CD4-positive, alpha-beta T cell (primary cell): ENCODE data around the gene USH1C. TPM values are rescaled to one million over a fixed set of nuclear protein-coding genes. Genes with fewer than 3 reads are reported as not detected.

ENCODE experiments used
- ATAC-seq: fragments of 200-7000 bp; cut with Tn5 transposase; one replicate; pipeline ENCODE4 v1.10.0; 2022; ENCODE audit warnings: mild to moderate bottlenecking; ENCODE audit not compliant: poor library complexity
- CTCF ChIA-PET: fragments of 350-600 bp; sonication (Branson Sonifier 250); formaldehyde crosslinking; loops from one replicate; lab custom pipeline; 2021; ENCODE audit warnings: antibody characterized with exemption, inconsistent platforms; lab: Charles Lee
- POLR2A ChIA-PET: fragments of 350-600 bp; sonication (Branson Sonifier 250); formaldehyde crosslinking; loops from one replicate; lab custom pipeline; 2021; ENCODE audit warnings: antibody characterized with exemption, inconsistent platforms; lab: Charles Lee
- DNase-seq, 14 experiments: peaks; one replicate each; pipeline ENCODE4 v3.0.0-alpha.2; 2013 to 2020; ENCODE audit warnings: mixed read lengths in 2 of 14
- H3K27ac ChIP-seq, 2 donors: one replicate each; pipeline versions ENCODE4 v1.5.1 to v1.7.0; 2013; ENCODE audit warnings: low read length in 2 of 2, low read depth in 1 of 2, mild to moderate bottlenecking in 1 of 2
- H3K27me3 ChIP-seq, 2 experiments: 1 replicate in 1 of 2; 2 replicates in 1 of 2; pipeline versions ENCODE4 v1.6.1 to v1.7.0; 2013; ENCODE audit warnings: low read length in 2 of 2, control low read depth in 1 of 2, mild to moderate bottlenecking in 1 of 2, moderate library complexity in 1 of 2; ENCODE audit not compliant: insufficient read depth in 2 of 2, control insufficient read depth in 1 of 2
- H3K36me3 ChIP-seq: one replicate; pipeline ENCODE4 v1.6.1; 2013; ENCODE audit warnings: low read length, control low read depth; ENCODE audit not compliant: insufficient read depth
- H3K4me1 ChIP-seq: one replicate; pipeline ENCODE4 v1.6.1; 2013; ENCODE audit warnings: low read length, control low read depth; ENCODE audit not compliant: insufficient read depth
- H3K4me3 ChIP-seq: one replicate; pipeline ENCODE4 v1.5.1; 2013; ENCODE audit warnings: mild to moderate bottlenecking, low read length, moderate library complexity
- H3K9me3 ChIP-seq, 2 experiments: 1 replicate in 1 of 2; 2 replicates in 1 of 2; pipeline versions ENCODE4 v1.6.1 to v1.7.0; 2013; ENCODE audit warnings: low read length in 2 of 2, mild to moderate bottlenecking in 2 of 2, control low read depth in 1 of 2, moderate library complexity in 1 of 2; ENCODE audit not compliant: control insufficient read depth in 1 of 2, insufficient read depth in 1 of 2
- H3K27ac Mint-ChIP-seq: one replicate; pipeline ENCODE4 v1.8.0; 2020; ENCODE audit warnings: mixed read lengths
- H3K27me3 Mint-ChIP-seq: one replicate; pipeline ENCODE4 v1.8.0; 2021; ENCODE audit warnings: mixed read lengths
- H3K36me3 Mint-ChIP-seq: one replicate; pipeline ENCODE4 v1.8.0; 2021; ENCODE audit warnings: low read depth, mixed read lengths
- H3K4me1 Mint-ChIP-seq: one replicate; pipeline ENCODE4 v1.8.0; 2021; ENCODE audit warnings: low read depth, mixed read lengths
- H3K4me3 Mint-ChIP-seq: one replicate; pipeline ENCODE4 v1.8.0; 2020; ENCODE audit warnings: mild to moderate bottlenecking, mixed read lengths
- H3K9me3 Mint-ChIP-seq: one replicate; pipeline ENCODE4 v1.8.0; 2020; ENCODE audit warnings: mixed read lengths
- intact Hi-C, 2 experiments: fragments of 100-400 bp; cut with DNase I in 1 of 2; cut with micrococcal nuclease in 1 of 2; formaldehyde crosslinking; loops; one replicate each; pipeline versions ENCODE4 v1.15.1 to v1.9.0; 2023 to 2025; cut with DNase I, micrococcal nuclease
- total RNA-seq, 174 experiments: library from RNA in 2 of 174; stranded (reverse) in 2 of 174; gene quantifications; one replicate each; pipeline ENCODE4 v1.2.3 and lab custom pipeline; 2021 to 2026
- TF ChIP-seq, protein P1 (sequence below): fragments of 200-600 bp; IDR thresholded peaks from one replicate; pipeline ENCODE4 v1.8.0; 2022; ENCODE audit warnings: antibody characterized with exemption, mild to moderate bottlenecking

The USH1C gene
- total RNA-seq, 2 experiments from 2014 or later = not detected

- Mint-ChIP-seq H3K9me3 (no peaks in the 10 kb centered on the region), H3K36me3 (no peaks in the 10 kb centered on the region), H3K4me1 (no peaks in the 10 kb centered on the region), H3K27ac (no peak overlapping the region), H3K27me3 (no peaks in the 10 kb centered on the region), H3K4me3 (no peak overlapping the region)
- H3K27ac ChIP-seq = no peak overlapping the region
- H3K4me1 ChIP-seq = no peaks in the 10 kb centered on the region
- no peaks in the 10 kb centered on the region for H3K9me3 ChIP-seq
- ATAC-seq = no peak
- POLR2A ChIA-PET = no interaction called here
- no peaks in the 10 kb centered on the region for H3K36me3 ChIP-seq
- H3K4me3 ChIP-seq = no peak overlapping the region
- no peaks in the 10 kb centered on the region for H3K27me3 ChIP-seq
- DNase-seq = no peak
- intact Hi-C loops = loop anchor here in 1 of 2 experiments (5.0 kb wide), 2 partner anchors 563 to 713 kb away; no protein-coding TSS in a partner anchor
- TF ChIP-seq, protein P1, sequence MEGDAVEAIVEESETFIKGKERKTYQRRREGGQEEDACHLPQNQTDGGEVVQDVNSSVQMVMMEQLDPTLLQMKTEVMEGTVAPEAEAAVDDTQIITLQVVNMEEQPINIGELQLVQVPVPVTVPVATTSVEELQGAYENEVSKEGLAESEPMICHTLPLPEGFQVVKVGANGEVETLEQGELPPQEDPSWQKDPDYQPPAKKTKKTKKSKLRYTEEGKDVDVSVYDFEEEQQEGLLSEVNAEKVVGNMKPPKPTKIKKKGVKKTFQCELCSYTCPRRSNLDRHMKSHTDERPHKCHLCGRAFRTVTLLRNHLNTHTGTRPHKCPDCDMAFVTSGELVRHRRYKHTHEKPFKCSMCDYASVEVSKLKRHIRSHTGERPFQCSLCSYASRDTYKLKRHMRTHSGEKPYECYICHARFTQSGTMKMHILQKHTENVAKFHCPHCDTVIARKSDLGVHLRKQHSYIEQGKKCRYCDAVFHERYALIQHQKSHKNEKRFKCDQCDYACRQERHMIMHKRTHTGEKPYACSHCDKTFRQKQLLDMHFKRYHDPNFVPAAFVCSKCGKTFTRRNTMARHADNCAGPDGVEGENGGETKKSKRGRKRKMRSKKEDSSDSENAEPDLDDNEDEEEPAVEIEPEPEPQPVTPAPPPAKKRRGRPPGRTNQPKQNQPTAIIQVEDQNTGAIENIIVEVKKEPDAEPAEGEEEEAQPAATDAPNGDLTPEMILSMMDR = no peak
- CTCF ChIA-PET = no interaction called here
Measured at GRCh38 chr11:17500673-17501072, 43.5 kb downstream of the USH1C start.

DNA sequence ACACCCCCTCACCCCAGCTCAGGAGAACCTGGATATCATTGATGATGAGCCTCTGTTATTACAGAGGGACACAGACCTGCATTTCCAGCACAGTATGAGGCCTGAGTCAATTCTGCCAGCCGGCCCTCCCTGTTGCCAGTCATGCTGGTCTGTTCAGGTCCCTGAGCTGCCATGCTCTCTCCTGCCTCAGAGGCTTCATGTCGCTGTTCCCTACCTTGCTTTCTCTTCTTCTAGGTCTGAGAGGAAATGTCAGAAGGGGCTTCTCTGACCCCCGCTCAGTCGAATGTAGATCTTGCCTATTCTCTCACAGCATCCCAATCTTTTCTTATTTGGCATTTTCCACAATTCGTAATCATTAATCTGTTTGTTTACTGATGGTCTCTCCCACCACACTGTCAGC is 45.7 kb downstream of the USH1C start:
- no peaks in the 10 kb centered on the region for H3K27me3 Mint-ChIP-seq
- ChIA-PET POLR2A (no interaction called here), CTCF (interaction anchor here (0.6 kb wide), 1 partner anchor 264 kb away, joined by 4 read pairs; no protein-coding TSS in a partner anchor)
- H3K36me3 ChIP-seq = no peaks in the 10 kb centered on the region
- intact Hi-C loops = no loop called here
- ATAC-seq = no peak
- H3K4me3 Mint-ChIP-seq = no peak overlapping the region
- H3K27ac Mint-ChIP-seq = no peak overlapping the region
- H3K27me3 ChIP-seq = no peaks in the 10 kb centered on the region
- no peaks in the 10 kb centered on the region for H3K36me3 Mint-ChIP-seq
- no peak overlapping the region for H3K4me3 ChIP-seq
- DNase-seq = no peak
- no peaks in the 10 kb centered on the region for H3K9me3 ChIP-seq
- TF ChIP-seq, protein P1 = no peak
- no peaks in the 10 kb centered on the region for H3K4me1 Mint-ChIP-seq
- no peaks in the 10 kb centered on the region for H3K9me3 Mint-ChIP-seq
- H3K4me1 ChIP-seq = no peaks in the 10 kb centered on the region
- H3K27ac ChIP-seq = no peak overlapping the region

DNA sequence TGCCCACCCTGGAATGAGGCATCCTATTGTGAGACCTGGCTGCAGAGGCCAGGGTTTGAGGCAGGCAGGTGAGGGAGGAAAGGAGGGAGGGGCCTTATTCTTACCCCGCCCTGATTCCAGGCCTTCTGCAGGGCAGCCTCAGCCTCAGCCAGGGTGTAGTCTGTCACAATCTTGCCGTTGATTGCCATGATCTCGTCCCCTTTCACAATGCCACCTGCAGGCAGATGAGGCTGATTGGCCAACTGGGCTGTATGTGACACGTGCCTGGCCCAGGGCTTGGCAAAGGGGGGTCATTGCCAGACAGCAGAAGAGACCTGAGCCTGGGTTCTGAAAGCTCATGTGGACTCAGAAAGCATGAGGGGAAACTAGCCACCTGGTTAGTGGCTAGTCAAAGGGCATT is 46.2 kb downstream of the USH1C start:
- no peak overlapping the region for H3K4me3 Mint-ChIP-seq
- ATAC-seq = no peak
- TF ChIP-seq, protein P1 = no peak

More for the DNA sequence above, 46.2 kb downstream of the USH1C start:
- Mint-ChIP-seq H3K36me3 (no peaks in the 10 kb centered on the region), H3K9me3 (no peaks in the 10 kb centered on the region), H3K27me3 (no peaks in the 10 kb centered on the region), H3K27ac (no peak overlapping the region), H3K4me1 (no peaks in the 10 kb centered on the region)
- DNase-seq = peak in 1 of 14 experiments; percentile 4
- intact Hi-C loops = no loop called here
- CTCF ChIA-PET = interaction anchor here (0.6 kb wide), 1 partner anchor 263 kb away, joined by 4 read pairs; no protein-coding TSS in a partner anchor
- POLR2A ChIA-PET = no interaction called here
- no peaks in the 10 kb centered on the region for H3K36me3 ChIP-seq
- no peaks in the 10 kb centered on the region for H3K27me3 ChIP-seq
- H3K9me3 ChIP-seq = no peaks in the 10 kb centered on the region
- no peak overlapping the region for H3K4me3 ChIP-seq
- no peaks in the 10 kb centered on the region for H3K4me1 ChIP-seq
- no peak overlapping the region for H3K27ac ChIP-seq
